Parathyroid adenoma (tissue), 2 donors: ENCODE measurements around the gene PIGO.

ENCODE experiments used
- H2AFZ ChIP-seq: fragments of 300-600 bp; sonication (generic); one replicate; pipeline ENCODE4 v1.7.0; 2017; ENCODE audit warnings: antibody characterized with exemption, mild to moderate bottlenecking
- H3K27ac ChIP-seq: fragments of 300-600 bp; sonication (generic); one replicate; pipeline ENCODE4 v1.7.0; 2017
- H3K27me3 ChIP-seq: fragments of 300-600 bp; sonication (generic); one replicate; pipeline ENCODE4 v1.7.0; 2017; ENCODE audit warnings: low read length; ENCODE audit not compliant: control insufficient read depth, insufficient read depth
- H3K36me3 ChIP-seq: fragments of 300-600 bp; sonication (generic); one replicate; pipeline ENCODE4 v1.7.0; 2017; ENCODE audit warnings: low read length; ENCODE audit not compliant: control insufficient read depth, insufficient read depth
- H3K4me1 ChIP-seq: fragments of 300-600 bp; sonication (generic); one replicate; pipeline ENCODE4 v1.7.0; 2017; ENCODE audit warnings: control low read depth
- H3K4me2 ChIP-seq: fragments of 300-600 bp; sonication (generic); one replicate; pipeline ENCODE4 v1.7.0; 2017; ENCODE audit warnings: low read length
- H3K4me3 ChIP-seq: fragments of 300-600 bp; sonication (generic); one replicate; pipeline ENCODE4 v1.7.0; 2017; ENCODE audit warnings: low read depth, low read length
- H3K79me2 ChIP-seq: fragments of 300-600 bp; sonication (generic); one replicate; pipeline ENCODE4 v1.7.0; 2017; ENCODE audit warnings: control low read depth
- H3K9ac ChIP-seq: fragments of 300-600 bp; sonication (generic); one replicate; pipeline ENCODE4 v1.7.0; 2017; ENCODE audit warnings: mild to moderate bottlenecking
- H3K9me3 ChIP-seq: fragments of 300-600 bp; sonication (generic); one replicate; pipeline ENCODE4 v1.7.0; 2017; ENCODE audit warnings: low read length; ENCODE audit not compliant: control insufficient read depth
- TF ChIP-seq, protein P1 (sequence below): fragments of 300-600 bp; sonication (generic); IDR thresholded peaks from one replicate; pipeline ENCODE4 v1.7.0; 2017; ENCODE audit warnings: antibody characterized with exemption, mild to moderate bottlenecking
- donor health status: primary hyperparathyroidism.

Gene PIGO

DNA sequence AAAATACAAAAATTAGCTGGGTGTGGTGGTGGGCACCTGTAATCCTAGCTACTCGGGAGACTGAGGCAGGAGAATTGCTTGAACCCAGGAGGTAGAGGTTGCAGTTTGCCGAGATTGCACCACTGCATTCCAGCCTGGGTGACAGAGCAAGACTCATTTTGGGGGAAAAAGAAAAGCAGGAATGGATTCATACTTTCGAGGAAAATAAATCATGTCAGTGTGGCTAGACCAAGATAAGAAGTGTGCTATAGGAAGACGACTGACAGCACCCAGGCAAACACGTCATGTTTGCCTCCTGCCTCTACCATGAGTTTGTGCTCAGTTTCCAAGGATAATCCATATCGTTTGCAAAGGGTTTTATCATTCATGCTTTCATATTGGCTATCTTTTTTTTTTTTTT, 38.5 kb upstream of the PIGO start:
- H2AFZ ChIP-seq, result no peak overlapping the region
- H3K4me2 ChIP-seq, result no peak overlapping the region
- H3K27ac ChIP-seq, result no peak overlapping the region
- no peaks in the 10 kb centered on the region for H3K79me2 ChIP-seq
- TF ChIP-seq, protein P1, sequence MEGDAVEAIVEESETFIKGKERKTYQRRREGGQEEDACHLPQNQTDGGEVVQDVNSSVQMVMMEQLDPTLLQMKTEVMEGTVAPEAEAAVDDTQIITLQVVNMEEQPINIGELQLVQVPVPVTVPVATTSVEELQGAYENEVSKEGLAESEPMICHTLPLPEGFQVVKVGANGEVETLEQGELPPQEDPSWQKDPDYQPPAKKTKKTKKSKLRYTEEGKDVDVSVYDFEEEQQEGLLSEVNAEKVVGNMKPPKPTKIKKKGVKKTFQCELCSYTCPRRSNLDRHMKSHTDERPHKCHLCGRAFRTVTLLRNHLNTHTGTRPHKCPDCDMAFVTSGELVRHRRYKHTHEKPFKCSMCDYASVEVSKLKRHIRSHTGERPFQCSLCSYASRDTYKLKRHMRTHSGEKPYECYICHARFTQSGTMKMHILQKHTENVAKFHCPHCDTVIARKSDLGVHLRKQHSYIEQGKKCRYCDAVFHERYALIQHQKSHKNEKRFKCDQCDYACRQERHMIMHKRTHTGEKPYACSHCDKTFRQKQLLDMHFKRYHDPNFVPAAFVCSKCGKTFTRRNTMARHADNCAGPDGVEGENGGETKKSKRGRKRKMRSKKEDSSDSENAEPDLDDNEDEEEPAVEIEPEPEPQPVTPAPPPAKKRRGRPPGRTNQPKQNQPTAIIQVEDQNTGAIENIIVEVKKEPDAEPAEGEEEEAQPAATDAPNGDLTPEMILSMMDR, result no peak
- no peaks in the 10 kb centered on the region for H3K36me3 ChIP-seq
- H3K27me3 ChIP-seq, result no peaks in the 10 kb centered on the region
- H3K9me3 ChIP-seq, result no peaks in the 10 kb centered on the region
- no peaks in the 10 kb centered on the region for H3K4me1 ChIP-seq
- no peak overlapping the region for H3K4me3 ChIP-seq
- no peak overlapping the region for H3K9ac ChIP-seq

DNA sequence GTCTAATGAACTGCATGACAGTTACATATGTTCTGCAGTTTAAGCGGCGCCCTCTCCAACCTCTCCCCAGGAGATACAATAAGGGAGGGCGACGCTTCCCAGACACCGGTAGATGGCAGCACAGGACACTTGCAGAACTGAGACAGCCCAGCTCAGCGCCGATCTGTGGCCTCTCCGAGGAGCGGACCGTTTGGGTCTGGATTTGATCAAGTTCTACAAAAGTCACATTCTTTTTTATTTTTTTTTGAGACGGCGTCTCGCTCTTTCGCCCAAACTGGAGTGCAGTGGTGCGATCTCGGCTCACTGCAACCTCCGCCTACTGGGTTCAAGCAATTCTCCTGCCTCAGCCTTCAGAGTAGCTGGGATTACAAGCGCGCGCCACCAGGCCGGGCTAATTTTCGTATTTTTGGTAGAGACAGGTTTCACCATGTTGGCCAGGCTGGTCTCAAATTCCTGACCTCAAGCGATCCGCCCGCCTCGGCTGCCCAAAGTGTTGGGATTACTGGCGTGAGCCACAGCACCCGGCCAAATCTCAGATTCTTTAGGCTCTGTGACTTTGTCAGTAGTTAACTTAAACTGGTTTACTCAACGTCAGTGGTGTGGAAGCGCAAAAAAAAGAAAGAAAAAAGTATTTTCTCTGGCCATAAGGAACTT, 20.6 kb upstream of the PIGO start:
- no peak overlapping the region for H3K9ac ChIP-seq
- TF ChIP-seq, protein P1, result peak; percentile 86

DNA sequence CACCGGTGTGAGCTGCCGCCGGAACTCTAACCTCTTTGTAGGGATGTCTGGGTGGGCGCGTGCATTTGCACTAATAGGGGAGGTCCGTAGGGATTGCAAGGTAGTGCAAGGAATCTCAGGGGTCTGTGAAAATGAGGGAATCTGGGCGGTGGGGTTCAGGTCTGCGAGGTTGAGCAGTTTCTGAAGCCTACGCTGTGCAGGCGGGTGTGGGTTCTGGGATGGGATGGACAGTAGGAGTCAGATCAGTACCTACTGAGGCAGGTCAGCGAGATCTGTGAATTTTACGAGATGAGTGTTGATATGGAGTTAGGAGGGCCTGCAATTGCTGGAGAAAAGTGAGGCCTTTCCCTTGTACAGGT, 20.1 kb upstream of the PIGO start:
- TF ChIP-seq, protein P1, result no peak
- H3K4me3 ChIP-seq, result peak overlapping the region; percentile 52
- peak overlapping the region; percentile 73 for H3K4me2 ChIP-seq
- no peaks in the 10 kb centered on the region for H3K9me3 ChIP-seq
- H3K79me2 ChIP-seq, result peaks cover 2% of the 10 kb centered on the region
- H3K9ac ChIP-seq, result no peak overlapping the region
- H3K4me1 ChIP-seq, result peaks cover 5% of the 10 kb centered on the region
- no peaks in the 10 kb centered on the region for H3K36me3 ChIP-seq
- no peaks in the 10 kb centered on the region for H3K27me3 ChIP-seq
- peak overlapping the region; percentile 90 for H3K27ac ChIP-seq
- H2AFZ ChIP-seq, result peak overlapping the region; percentile 86

More for the DNA sequence above, 20.6 kb upstream of the PIGO start:
- Histone ChIP-seq H2AFZ (peak overlapping the region; percentile 86), H3K4me2 (peak overlapping the region; percentile 73), H3K4me3 (peak overlapping the region; percentile 52), H3K36me3 (no peaks in the 10 kb centered on the region), H3K27me3 (no peaks in the 10 kb centered on the region), H3K9me3 (no peaks in the 10 kb centered on the region), H3K79me2 (peaks cover 2% of the 10 kb centered on the region), H3K27ac (peak overlapping the region; percentile 90), H3K4me1 (peaks cover 5% of the 10 kb centered on the region)

DNA sequence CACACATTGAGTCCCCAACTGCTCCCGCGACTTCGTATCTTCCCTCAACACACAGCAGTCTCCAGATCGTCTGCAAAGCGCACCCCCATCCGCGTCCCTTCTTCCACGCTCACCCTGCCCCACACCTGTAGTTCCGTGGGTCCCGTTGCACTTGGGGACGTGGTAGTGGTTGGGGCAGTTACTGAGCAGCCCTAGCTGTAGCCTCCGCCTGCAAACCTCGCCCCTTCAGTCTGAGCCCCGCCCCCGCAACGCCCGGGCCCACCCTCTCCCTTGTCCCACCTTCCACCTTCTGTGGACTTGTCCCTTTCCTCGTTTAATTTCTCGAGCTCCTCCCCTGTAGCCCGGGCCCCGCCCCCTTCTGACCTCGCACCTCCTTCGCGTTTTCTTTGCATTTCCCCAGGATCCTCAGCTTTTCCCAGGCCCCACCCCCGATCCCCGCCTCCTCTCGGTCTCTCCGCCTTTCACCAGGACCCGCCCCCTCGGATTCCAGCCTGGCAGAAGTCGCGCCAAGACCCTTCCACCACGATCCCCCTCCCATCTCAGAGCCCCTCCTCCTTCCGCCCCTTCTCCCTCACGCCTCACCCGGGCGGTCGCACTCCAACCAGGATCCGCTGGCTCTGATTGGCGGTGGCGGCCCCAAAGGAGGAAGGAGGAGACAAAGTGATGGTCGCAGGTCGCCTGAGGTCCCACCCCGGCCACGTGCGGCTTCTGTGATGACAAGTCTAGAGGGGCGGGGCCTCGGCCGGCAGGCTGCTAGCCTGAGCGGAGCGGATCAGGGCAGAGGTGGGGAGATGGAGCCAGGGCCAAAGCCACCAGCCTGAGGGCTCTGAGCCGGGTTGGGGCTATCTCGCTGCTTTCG, 19.5 kb upstream of the PIGO start, which contains the start of gene ATOSB:
TSS of gene ATOSB (minus strand) at position 183 of the 859 bp plus-strand sequence. CDS start 7,588 bp downstream, outside the sequence.
- Histone ChIP-seq H3K4me2 (peak within 1 kb of the TSS; percentile 73), H3K36me3 (no peaks in the 10 kb centered on the region), H3K27ac (peak within 1 kb of the TSS; percentile 90), H3K79me2 (peaks cover 2% of the 10 kb centered on the region), H3K4me3 (peak within 1 kb of the TSS; percentile 52), H2AFZ (peak within 1 kb of the TSS; percentile 86), H3K4me1 (peaks cover 5% of the 10 kb centered on the region), H3K9ac (no peak within 1 kb of the TSS), H3K27me3 (no peaks in the 10 kb centered on the region), H3K9me3 (no peaks in the 10 kb centered on the region)
- TF ChIP-seq, protein P1, result no peak
